ENCODE results near the gene FUT4. TPM values are rescaled to one million over a fixed set of nuclear protein-coding genes. Genes with fewer than 3 reads are reported as not detected.
"Not testable (repeated sequence)": the region's sequence is repeated elsewhere in the genome, so short reads cannot be mapped to it uniquely, and the experiment has no call there.

Gene FUT4
- total RNA-seq, 1 donor, result 7.2 TPM

- TF ChIP-seq CTCF (IDR thresholded peaks at IDR 0.05; ENCODE audit: extremely low read depth, low read depth, low read length), result no peak
- peaks cover 52% of the 10 kb centered on the region for H3K79me2 ChIP-seq (ENCODE audit: insufficient read depth, low read length)
- H3K27me3 ChIP-seq (ENCODE audit: insufficient read depth, low read length), result no peaks in the 10 kb centered on the region
- no peaks in the 10 kb centered on the region for H3K9me3 ChIP-seq (ENCODE audit: low read depth, low read length)
- H3K4me3 ChIP-seq (ENCODE audit: insufficient read depth, low read length), result no peak overlapping the region
- H3K36me3 ChIP-seq (ENCODE audit: insufficient read depth, low read length), result no peaks in the 10 kb centered on the region
- peaks cover 38% of the 10 kb centered on the region for H4K20me1 ChIP-seq (ENCODE audit: insufficient read depth, low read length)
- no peak overlapping the region for H2AFZ ChIP-seq (ENCODE audit: low read length)
- no peak overlapping the region for H3K4me2 ChIP-seq (ENCODE audit: insufficient read depth, low read length)
- H3K4me1 ChIP-seq (ENCODE audit: insufficient read depth, low read length), result peaks cover 24% of the 10 kb centered on the region
- H3K27ac ChIP-seq (ENCODE audit: low read depth, low read length), result no peak overlapping the region
- DNase-seq (ENCODE audit: insufficient read length, low spot score, missing footprints), result no peak
These were observed 5.4 kb downstream of the FUT4 start for GRCh38 chr11:94549146-94549545.

GRCh38 chr11:94550513-94550912 is 6.8 kb downstream of the FUT4 start:
- Histone ChIP-seq H3K27me3 (ENCODE audit: insufficient read depth, low read length) (no peaks in the 10 kb centered on the region), H3K4me3 (ENCODE audit: insufficient read depth, low read length) (no peak overlapping the region), H3K79me2 (ENCODE audit: insufficient read depth, low read length) (peaks cover 41% of the 10 kb centered on the region), H2AFZ (ENCODE audit: low read length) (no peak overlapping the region), H3K4me1 (ENCODE audit: insufficient read depth, low read length) (peaks cover 22% of the 10 kb centered on the region), H3K27ac (ENCODE audit: low read depth, low read length) (no peak overlapping the region), H4K20me1 (ENCODE audit: insufficient read depth, low read length) (peaks cover 35% of the 10 kb centered on the region), H3K4me2 (ENCODE audit: insufficient read depth, low read length) (no peak overlapping the region), H3K36me3 (ENCODE audit: insufficient read depth, low read length) (no peaks in the 10 kb centered on the region), H3K9me3 (ENCODE audit: low read depth, low read length) (no peaks in the 10 kb centered on the region)
- DNase-seq (ENCODE audit: insufficient read length, low spot score, missing footprints), result no peak
- no peak for TF ChIP-seq CTCF (IDR thresholded peaks at IDR 0.05; ENCODE audit: extremely low read depth, low read depth, low read length)

GRCh38 chr11:94553938-94554337 is 10.2 kb downstream of the FUT4 start:
- DNase-seq (ENCODE audit: insufficient read length, low spot score, missing footprints), result no peak
- no peak for TF ChIP-seq CTCF (IDR thresholded peaks at IDR 0.05; ENCODE audit: extremely low read depth, low read depth, low read length)
- Histone ChIP-seq H3K9me3 (ENCODE audit: low read depth, low read length) (no peaks in the 10 kb centered on the region), H4K20me1 (ENCODE audit: insufficient read depth, low read length) (peaks cover 11% of the 10 kb centered on the region), H3K27me3 (ENCODE audit: insufficient read depth, low read length) (no peaks in the 10 kb centered on the region), H3K4me3 (ENCODE audit: insufficient read depth, low read length) (no peak overlapping the region), H3K27ac (ENCODE audit: low read depth, low read length) (no peak overlapping the region), H3K36me3 (ENCODE audit: insufficient read depth, low read length) (no peaks in the 10 kb centered on the region), H3K4me1 (ENCODE audit: insufficient read depth, low read length) (peaks cover 21% of the 10 kb centered on the region), H3K79me2 (ENCODE audit: insufficient read depth, low read length) (peaks cover 14% of the 10 kb centered on the region), H3K4me2 (ENCODE audit: insufficient read depth, low read length) (no peak overlapping the region), H2AFZ (ENCODE audit: low read length) (no peak overlapping the region)

- not testable (repeated sequence) for H3K4me3 ChIP-seq (ENCODE audit: insufficient read depth, low read length); H3K27ac ChIP-seq (ENCODE audit: low read depth, low read length); H2AFZ ChIP-seq (ENCODE audit: low read length); DNase-seq (ENCODE audit: insufficient read length, low spot score, missing footprints); H3K9me3 ChIP-seq (ENCODE audit: low read depth, low read length); H3K79me2 ChIP-seq (ENCODE audit: insufficient read depth, low read length); H3K27me3 ChIP-seq (ENCODE audit: insufficient read depth, low read length); H3K36me3 ChIP-seq (ENCODE audit: insufficient read depth, low read length); H4K20me1 ChIP-seq (ENCODE audit: insufficient read depth, low read length); H3K4me2 ChIP-seq (ENCODE audit: insufficient read depth, low read length)
- peaks cover 21% of the 10 kb centered on the region for H3K4me1 ChIP-seq (ENCODE audit: insufficient read depth, low read length)
These were observed 12.1 kb downstream of the FUT4 start for GRCh38 chr11:94555752-94556329.

Data from osteoblast (primary cell).